ENCODE data around the gene CHRNE.
"Not testable (repeated sequence)": the region's sequence is repeated elsewhere in the genome, so short reads cannot be mapped to it uniquely, and the experiment has no call there.

The CHRNE gene

DNA sequence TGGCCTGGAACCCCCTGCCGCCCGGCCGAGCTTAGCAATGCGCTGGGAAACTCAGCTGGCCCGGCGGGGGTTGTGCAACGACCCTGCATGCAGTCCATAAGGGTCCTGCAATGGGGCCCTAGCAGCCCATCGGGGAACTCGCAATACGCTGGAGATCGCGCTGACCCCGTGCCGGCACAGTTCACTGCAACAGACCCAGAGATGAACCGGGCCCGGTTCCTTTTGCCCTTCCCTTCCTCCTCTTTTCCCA lies 36.6 kb upstream of the CHRNE start:
- DNase-seq, result no peak

DNA sequence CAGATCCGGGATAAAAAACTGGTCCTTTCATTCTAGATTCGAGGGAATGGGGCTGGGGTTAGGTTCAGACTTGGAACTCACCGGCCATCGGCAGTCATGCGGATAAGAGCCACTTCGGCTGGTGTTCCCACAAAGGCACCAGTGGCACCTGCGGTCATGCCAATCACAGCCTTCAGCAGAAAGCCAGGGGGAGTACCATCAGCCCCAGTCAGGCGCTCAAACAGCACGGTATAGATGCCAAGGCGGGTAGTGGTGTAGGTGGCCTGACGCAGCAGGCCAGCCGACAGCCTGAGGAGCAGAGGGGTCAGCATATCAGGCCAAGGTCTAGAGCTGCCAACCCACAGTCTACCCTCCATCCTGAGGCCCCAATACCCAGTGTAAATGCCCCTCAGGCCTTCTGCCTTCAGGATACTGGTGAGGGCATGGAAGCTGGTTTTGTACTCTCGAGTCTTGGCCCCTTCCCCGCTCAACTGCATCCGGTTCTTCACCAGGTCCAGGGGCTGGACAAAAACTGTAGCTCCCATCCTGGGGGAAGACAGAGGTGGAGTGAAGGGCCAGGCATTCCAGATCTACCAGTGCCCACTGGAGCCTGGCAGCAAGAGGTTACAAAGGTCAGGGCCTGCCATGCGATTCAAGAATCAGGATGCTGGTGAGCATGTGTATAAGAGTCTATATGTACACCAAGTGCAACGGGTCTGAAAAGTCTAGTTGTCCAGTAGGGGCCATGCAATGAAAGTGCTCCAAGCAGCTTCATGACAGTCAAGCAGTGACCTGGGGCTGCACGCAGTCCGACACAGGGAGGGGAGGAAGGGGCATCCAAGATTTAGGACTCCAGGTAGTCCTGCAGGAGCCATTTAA lies 36.0 kb upstream of the CHRNE start:
- DNase-seq, result no peak

DNA sequence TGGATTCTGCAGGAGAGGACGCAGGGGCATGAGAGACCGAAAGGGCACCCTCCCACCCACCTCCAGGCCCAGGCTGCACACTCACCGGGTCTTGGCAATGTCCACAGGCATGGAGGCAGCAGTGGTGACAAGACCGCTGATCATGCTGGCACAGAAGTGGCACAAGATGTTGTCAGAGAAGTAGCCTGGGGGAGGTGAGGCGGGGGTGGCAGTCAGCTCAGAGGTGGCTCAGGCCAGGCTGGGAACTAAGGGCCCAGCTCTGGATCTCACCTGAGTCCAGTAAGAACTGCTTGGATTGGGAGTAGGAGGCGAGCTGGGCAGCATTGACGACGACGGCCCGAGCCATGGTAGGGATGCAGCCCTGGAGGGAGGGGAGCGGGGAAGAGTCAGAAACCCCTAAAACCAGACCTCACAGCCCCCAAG lies 35.2 kb upstream of the CHRNE start:
- DNase-seq, result no peak

DNA sequence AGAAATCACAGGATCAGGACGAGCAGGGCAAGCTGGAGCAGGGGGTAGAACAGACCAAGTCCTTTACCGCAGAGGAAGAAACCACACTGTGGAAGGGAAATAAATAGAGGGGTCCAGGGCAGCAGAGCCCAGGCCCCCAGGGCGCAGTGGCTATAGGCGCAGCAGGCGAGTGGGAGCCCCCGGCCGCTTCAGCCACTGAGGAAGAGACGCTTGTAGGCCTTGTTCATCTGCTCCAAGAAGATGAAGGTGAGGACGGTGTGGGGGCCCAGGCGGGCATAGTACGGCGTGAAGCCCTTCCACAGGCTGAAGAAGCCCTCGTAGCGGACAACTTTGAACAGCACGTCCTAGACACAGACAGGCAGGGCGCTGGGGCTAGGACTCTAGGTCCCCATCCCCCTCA lies 34.7 kb upstream of the CHRNE start:
- DNase-seq, result no peak

GRCh38 chr17:4936436-4936835 lies 33.5 kb upstream of the CHRNE start:
- DNase-seq, result no peak

DNA sequence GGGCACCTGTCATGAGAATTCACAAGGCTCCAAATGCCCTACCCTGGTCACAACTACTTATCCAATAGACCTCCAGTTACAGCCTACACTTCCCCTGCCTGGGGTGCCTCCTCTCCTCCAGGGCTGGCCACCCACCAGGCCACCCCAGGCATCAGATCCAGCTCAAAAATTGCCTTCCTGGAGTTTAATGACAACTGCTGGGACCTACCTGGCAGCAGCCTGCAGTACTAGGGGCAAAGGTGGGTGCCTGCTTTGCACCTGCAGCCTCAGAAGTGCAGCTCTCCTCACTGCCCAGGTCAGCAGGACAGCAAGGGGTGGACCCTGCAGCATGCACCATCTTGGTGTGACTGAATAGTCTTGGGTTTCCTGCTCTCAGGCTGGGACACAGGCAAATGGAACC lies 32.8 kb upstream of the CHRNE start:
- no peak for DNase-seq

DNA sequence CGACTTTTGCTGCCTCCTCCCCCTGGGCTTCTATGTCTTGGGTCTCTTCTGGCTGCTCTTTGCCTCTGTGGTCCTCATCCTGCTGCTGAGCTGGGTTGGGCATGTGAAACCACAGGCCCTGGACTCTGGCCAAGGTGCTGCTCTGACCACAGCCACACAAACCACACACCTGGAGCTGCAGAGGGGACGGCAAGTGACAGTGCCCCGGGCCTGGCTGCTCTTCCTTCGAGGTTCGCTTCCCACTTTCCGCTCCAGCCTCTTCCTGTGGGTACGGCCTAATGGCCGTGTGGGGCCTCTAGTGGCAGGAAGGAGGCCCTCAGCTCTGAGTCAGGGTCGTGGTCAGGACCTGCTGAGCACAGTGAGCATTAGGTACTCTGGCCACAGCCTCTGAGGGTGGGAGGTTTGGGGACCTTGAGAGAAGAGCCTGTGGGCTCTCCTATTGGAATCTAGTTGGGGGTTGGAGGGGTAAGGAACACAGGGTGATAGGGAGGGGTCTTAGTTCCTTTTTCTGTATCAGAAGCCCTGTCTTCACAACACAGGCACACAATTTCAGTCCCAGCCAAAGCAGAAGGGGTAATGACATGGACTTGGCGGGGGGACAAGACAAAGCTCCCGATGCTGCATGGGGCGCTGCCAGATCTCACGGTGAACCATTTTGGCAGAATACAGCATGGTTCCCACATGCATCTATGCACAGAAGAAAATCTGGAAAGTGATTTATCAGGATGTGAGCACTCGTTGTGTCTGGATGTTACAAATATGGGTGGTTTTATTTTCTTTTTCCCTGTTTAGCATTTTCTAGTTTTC lies 31.5 kb upstream of the CHRNE start:
- DNase-seq, result no peak

DNA sequence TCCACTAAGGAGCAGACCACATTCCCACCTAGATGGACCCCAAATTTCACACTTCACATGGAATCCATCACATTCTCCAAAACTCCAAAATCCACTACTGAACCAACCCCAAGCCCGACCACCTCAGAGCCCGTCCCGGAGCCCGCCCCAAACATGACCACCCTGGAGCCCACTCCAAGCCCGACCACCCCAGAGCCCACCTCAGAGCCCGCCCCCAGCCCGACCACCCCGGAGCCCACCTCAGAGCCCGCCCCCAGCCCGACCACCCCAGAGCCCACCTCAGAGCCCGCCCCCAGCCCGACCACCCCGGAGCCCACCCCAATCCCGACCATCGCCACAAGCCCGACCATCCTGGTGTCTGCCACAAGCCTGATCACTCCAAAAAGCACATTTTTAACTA lies 30.7 kb upstream of the CHRNE start:
- no peak for DNase-seq

- no peak for DNase-seq
Observed at GRCh38 chr17:4932756-4933155, 29.9 kb upstream of the CHRNE start.

- DNase-seq, result no peak
Observed at GRCh38 chr17:4931963-4932362, 29.1 kb upstream of the CHRNE start, which contains the start of gene GP1BA. TSS of gene GP1BA (plus strand) at chr17:4932277. CDS start at chr17:4932605, 328 bp downstream.

DNA sequence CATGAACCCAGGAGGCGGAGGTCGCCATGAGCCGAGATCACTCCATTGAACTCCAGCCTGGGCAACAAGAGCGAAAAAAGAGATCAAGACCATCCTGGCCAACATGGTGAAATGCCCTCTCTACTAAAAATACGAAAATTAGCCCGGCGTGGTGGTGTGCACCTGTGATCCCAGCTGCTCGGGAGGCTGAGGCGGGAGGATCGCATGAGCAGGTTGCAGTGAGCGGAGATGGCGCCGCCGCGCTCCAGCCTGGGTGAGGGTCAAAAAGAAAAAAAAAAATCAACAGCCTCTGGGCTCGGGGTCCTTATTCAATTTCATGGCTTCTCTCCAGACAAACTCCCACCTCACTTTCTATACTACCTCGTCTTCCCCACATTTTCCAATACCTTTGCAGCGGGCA lies 26.0 kb upstream of the CHRNE start:
- DNase-seq, result no peak

- DNase-seq, result not testable (repeated sequence)
Observed at GRCh38 chr17:4926577-4927335, 23.9 kb upstream of the CHRNE start.

GRCh38 chr17:4921320-4921719 lies 18.4 kb upstream of the CHRNE start:
- no peak for DNase-seq

GRCh38 chr17:4920351-4921048 lies 17.6 kb upstream of the CHRNE start:
- DNase-seq, result no peak

DNA sequence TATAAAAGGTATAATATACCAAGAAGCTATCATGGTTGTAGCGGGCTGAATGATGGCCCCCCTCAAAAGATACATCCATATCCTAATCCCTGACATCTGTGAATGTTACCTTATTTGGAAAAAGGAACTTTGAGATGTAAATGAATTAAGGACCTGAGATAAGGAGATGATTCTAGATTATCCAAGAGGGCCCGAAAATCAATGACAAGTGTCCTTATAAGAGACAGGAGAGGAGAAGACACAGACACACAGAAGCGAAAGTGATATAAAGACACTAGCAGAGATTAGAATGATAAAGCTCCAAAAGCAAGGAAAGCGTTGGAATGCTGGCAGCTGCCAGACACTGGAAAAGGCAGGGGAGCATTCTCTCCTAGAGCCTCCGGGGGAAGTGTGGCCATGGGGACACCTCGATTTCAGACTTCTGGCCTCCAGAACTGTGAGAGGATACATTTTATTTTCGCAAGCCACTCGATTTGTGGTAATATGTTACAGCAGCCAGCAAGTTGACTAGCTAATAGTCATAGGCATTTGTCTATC lies 16.7 kb upstream of the CHRNE start:
- DNase-seq, result no peak

GRCh38 chr17:4914551-4914950 lies 11.7 kb upstream of the CHRNE start:
- not testable (repeated sequence) for DNase-seq

DNA sequence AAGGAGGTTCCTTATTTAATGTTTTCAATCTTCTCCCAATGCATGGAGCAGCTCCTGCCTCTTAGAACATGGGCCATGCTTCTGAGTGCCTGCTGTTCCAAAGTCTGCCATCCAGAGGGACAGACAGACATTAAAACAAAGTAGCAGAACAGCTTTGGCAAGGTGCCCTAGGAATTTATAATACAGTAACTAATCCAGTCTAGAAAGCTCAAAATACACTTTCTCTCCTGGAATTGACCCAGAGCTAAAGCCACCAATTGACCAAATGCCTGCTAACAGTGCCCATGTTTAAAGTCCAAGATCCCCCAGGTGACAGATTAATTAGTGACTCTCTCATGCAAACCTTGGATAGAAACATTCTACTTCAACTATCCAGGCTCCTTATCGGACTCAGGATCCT lies 11.1 kb upstream of the CHRNE start:
- DNase-seq, result no peak

DNA sequence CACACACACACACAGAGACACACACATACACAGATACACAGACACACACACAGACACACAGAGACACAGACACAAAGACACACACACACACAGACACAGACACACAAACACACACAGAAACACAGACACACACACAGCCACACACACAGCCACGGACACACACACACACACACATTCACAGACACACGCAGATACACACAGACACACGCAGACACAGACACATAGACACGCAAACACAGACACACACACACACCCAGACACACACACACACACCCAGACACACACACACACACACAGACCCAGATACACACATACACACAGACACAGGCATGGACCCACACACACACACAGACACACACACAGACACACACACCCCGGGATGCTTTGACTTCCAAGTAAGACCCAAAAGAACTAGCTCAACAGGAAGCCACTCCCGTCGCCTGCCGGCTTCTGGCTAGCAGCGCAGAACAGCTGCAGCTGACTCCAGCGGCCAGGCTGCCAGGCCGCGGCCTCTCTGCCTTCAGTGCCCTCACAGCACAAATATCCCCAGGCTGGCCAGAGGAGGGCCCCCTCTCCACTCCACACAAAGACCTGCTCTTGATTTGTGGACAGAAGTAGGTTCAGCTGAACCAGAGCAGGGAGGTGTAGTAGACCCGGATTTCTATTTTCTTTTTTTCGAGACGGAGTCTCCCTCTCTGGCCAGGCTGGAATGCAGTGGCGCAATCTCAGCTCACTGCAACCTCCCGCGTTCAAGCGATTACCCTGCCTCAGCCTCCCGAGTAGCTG lies 6.0 kb upstream of the CHRNE start:
- peak; percentile 36 for DNase-seq

DNA sequence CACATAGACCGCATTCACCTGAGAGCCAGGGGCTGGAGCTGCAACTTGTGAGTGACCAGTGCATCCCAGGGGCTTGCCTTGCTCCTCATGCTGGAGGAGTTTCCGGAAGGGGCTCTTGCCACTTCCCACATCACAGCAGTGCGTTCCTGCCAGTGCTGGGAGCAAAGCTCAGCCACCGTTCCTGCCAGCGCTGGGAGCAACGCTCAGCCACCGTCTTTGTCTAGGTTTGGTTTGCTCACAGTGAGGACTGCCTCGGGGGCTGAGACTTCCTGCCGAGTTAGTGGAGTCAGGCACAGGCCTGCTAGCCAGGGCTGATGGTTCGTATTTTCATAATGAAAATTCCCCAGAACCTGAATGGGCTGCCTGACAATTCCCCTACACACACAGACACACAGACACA lies 5.4 kb upstream of the CHRNE start:
- DNase-seq, result no peak

- not testable (repeated sequence) for DNase-seq
Observed at GRCh38 chr17:4906642-4907041, 3.7 kb upstream of the CHRNE start.

- no peak for DNase-seq
Observed at GRCh38 chr17:4902540-4902939, 358 bp downstream of the CHRNE start.
